Stimulated activated CD8-positive, alpha-beta memory T cell treated with anti-CD3 and anti-CD28 coated beads, Interleukin-15, amount 100 ng/mL, for 24 hours (primary cell): ENCODE data around the gene HSD17B14.

ENCODE experiments used
- DNase-seq: peaks from one replicate; pipeline ENCODE4 v3.0.0-alpha.2; 2020; ENCODE audit warnings: low read depth

HSD17B14 gene

DNA sequence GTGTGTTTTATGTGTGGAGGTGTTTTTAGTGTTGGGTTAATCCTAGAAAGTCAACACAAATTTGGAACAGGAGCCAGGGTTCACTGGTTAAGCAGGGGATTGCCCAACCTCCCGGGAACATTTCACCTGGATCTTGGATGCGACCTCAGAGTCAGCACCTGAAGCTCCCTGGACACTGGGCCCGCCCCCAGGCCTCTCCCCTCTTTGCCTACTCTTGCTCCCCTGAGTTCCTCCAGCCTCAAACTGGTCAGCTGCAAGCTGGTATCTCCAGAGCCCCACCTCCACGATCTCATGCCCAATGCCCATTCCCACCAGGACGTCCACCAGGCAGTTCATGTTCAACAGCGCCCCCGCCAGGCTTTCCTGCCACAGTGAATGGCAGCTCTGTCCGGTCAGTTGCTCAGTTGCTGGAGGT is 9.7 kb downstream of the HSD17B14 start:
- no peak for DNase-seq

DNA sequence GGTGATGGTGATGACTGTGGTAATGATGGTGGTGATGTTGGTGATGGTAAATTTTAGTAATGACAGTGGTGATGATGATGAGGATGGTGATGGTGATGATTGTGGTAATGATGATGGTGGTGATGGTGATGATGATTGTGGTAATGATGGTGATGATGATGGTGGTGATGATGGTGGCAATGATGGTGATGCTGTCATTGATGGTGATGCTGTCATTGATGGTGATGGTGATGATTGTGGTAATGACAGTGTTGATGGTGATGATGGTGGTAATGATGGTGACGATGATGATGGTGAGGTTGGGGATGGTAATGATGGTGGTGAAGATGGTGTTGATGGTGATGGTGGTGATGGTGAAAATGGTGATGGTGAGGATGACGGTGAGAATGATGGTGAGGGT is 13.8 kb downstream of the HSD17B14 start:
- DNase-seq: no peak

DNA sequence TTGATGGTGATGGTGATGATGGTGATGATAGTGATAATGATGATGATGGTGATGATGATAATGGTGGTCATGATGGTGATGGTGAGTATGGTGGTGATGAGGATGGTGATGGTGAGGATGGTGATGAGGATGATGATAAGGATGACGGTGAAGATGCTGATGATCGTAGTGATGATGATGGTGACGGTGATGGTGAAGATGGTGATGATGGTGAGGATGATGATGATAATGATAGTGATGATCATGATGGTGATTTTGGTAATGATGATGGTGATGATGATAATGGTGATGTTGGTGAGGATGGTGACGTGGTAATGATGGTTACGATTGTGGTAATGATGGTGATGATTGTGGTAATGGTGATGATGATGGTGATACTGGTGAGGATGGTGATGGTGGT is 14.7 kb downstream of the HSD17B14 start:
- DNase-seq: no peak

DNA sequence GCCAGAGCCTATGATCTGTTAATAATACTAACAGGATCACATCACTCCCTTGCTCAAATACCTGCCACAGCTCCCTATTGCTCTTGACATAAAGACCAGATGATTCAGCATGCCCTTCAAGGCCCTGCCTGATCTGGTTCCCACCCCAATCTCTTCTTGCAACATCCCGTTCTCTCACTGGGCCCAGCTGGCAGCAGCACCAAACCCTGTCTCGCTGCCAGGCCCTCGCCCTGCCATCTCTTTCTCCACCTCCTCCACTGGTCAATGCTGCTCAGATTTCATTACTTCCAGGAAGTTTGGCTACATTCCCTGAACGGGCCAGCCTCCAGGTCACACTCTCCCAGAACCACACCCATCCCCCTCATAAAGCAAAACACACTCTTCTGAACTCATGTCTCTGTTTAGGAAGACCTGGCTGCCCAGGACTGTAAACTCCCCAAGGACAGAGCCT is 16.9 kb downstream of the HSD17B14 start:
- DNase-seq: no peak

DNA sequence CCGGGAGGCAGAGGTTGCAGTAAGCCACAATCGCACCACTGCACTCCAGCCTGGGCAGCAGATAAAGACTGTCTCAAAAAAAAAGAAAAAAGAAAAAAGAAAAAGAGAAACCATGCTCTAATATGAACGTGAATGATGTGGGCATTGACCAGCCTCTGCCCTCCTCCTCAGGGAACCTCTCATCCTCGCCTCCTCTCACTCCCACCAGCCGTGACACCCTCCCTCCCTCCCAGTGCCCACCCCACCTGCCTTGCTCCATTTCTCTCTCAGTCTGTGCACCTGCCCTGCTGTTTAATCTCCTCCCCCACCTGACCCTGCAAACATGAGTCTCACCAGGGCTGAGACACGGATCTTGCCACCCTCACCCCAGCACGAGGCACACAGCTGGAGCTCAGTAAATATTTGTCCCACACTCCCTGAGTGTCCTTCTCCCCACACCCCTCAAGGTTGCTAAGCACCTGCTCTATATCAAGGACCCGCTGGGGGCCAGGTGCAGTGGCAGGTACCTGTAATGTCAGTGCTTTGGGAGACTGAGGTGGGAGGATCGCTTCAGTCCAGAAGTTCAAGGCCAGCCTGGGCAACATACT is 18.0 kb downstream of the HSD17B14 start:
- DNase-seq: no peak

DNA sequence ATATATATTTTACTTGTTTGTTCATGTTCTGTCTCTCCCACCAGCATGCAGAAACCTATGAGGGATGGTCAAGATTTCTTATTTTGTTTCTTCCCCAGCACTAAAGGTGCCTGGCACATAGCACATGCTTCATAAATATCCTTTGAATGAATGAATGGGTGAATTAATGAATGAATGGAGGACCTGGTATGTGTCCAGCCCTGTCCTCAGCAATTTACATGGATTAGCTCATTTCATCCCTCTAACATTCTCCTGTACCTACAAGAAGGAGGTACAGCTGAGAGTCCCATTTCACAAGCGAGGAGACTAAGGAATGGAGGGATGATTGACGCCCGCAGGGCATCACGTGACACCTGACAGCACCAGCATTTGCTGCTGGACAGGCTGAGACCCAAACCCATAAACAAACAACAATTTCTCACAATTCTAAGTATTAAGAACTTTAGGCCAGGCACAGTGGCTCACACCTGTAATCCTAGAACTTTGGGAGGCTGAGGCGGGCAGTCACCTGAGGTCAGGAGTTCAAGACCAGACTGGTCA is 18.6 kb downstream of the HSD17B14 start:
- DNase-seq: no peak

DNA sequence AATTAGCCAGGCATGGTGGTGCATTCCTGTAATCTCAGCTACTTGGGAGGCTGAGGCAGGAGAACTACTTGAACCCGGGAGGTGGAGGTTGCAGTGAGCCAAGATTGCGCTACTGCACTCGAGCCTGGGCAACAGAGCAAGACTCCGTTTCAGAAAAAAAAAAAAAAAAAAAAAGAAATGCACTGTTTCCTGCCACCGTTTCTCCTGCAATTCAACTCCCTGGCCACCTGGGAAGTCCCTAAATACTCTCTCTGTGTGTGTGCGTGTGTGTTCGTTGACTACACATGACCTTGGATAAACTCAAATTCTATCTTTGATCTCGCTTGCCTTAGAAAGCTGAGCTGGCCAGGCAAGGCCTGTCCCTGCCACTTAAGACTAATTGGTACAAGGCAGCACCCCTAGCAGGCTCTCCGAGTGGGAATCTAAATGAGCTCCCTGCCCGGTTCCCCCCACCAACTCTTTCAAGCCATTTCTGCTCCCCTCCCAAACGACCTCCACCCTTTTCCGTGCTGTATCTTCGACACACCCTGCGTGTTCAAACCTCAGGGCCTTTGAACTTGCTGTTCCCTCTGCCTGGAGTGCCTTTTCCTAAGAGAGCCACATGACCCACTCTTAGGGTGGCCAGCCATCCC is 20.3 kb downstream of the HSD17B14 start:
- no peak for DNase-seq

DNA sequence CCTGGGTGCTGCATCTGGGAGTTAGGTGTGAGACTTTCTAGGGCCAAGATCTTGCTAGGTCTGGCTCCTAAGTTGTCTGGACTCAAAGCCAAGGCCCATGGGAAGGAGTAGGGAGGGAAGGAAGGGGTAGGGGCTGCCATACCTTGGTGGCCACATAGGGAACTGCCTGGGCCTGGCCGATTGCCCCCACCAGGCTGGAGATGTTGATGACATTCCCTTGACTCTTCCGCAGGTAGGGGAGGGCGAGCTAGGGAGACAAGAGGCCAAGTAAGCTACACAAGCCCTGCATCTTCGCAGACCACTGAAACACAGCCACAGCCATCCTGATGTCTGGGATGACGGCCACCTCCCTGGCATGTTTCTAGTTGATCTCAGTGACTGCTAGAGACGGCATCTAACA is 21.4 kb downstream of the HSD17B14 start:
- DNase-seq: no peak

DNA sequence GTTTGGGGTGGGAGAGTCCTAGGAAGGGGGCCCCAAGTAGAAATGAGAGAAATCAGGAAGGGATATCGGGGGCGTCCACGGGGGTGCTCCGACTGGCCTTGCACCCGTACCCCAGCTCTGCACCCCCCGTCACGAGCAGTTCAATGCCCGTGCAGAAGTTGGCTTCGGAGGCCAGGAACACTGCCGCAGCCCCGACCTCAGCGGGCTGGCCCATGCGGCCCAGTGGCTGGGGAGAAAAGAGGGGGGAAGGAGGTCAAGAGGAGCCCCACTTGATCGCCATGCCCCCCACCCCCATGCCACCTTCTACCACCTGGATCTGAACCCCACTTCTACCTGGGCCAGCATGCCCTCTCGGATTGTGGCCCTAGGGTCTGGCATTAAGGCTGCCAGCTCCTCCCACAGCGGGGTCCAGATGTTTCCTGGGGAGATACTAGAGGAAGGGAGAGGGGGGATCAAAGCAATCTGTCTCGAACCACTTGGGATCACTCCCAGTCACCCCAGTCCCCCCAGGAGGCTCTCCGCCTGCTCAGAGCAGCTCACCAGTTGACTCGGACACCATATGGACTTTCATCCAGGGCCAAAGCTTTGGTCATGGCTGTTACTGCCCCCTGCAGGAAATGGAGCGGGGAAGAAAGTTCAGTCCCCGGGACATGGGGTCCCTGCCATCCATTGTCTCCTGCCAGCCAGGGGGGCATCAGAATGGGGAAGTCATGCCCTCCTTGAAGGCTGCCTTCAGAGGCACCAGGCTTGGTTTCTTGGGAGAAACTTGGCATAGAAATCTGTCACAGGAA is 23.0 kb downstream of the HSD17B14 start:
- no peak for DNase-seq

DNA sequence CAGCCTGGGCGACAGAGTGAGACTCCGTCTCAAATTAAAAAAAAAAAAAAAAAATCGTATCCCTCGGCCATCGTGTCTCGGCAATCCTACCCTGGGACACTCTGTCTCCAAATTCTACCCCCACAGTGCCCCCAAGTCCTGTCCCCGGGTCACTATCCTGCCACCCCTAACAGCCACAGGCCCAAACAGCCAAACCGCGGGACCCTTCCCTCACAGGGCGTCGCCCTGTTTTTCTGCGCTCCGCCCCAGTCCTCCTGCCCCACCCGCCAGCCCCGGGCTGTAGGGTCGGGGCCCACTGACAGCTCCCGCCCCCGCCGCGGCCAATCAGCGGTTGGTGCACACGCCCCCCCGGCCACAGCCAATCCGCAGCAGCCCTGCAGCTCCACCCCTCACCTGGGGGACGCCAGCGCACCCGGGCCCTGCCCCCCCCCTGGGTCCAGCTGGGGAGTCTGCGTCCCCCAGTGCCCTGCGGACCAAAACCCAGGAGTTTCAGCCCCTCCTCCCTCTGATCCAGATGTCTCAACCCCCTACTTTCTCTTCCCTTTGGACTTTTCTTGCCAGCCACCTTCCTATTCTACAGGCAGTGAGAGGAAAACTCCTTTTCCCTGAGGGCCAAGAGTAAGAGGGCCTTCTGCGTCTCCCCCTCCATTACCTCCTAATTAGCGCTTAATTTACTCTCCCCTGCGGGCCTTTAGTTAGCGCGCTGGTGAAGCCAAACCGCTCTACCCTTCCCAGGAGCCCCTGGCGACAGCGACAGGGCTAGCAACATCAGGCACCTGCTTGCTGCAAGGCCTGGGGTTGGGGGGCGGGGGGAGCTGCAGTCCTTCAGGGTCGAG is 24.0 kb downstream of the HSD17B14 start:
- DNase-seq: no peak

DNA sequence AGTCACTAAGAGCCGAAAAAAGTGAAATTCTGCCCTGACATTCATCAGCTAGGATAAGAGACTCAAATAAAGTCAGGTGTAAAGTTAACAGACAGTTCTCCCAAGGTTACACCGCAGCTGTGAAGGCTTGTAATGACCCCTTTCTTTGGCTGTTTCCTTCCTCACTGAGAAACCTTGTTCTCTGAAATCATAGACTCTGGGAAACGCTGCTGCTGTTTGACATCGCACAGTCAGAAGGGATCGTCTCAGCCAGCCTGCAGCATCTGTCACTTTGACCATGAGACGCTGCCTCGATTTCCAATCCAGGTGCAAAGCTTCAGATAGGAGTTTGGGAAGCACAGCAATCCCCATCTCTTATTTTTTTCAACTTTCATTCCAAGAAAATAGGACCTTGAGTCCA is 26.1 kb downstream of the HSD17B14 start:
- DNase-seq: no peak

DNA sequence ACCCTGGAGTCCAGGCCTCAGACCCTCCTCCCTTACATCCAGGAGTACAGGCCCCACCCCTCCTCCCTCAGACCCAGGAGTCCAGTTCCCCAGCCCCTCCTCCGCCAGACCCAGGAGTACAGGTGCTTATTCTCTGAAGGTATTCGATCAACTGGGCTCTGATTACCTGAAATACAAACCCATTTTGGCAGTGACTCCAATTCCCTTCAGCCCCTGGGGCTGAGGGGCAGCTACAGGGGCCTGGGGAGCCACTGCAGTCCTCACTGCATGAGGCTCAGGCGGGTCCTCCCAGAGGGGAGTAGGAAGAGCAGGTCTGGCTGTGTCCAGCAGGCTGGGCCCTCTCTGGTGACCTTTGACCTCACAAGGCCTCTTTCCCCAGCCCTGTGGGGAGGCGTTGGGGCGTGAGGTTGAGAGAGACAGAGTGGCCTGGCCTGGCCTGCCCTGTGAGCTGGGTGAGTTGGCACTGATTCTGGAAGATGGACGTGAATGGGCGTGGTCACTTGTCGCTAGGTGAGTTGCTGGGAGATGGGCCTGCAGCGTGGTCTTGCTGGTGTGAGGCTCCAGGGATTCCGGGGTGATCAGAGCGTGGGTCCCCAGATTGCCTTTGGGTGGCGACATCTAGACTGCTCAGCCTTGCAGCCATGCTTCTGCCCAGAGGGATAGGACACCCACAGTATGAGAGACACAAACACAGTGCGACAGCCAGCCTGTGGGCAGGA is 28.5 kb downstream of the HSD17B14 start:
- no peak for DNase-seq

DNA sequence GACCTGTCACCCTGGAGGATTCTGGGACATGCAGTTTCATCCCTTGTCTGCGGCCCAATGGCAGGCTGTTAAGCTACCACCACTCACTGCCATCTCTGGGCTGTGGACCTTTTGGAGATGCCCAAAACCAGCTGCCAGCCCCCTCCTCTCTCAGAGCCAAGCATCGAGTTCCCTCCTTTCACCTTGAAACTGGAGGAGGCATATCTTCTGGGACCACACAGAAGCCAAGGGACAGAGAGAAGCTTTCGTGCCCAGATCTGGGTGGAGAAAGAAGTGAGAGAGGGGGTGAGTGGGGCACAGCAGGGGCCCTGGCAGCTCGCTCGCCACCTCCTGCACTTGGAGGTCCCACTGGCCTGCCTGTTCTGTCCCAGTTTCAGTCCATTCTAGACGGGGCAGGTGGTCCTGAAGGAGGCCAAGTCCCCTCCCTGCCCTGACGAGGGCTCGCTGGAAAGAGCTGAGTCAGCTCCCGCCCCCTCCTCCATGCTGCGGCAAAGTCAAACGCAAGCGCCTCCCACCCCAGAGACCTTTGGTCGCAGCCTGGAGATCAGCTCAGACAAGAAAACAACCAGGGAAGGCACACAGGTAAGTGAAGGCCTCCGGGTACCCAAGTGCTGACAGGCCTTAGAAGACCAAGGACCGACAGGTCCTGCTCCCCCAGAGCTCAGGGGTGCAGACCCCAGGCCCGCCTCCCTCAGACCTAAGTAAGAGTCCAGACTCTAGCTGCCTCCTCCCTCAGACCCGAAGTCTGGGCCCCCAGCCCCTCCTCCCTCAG is 29.3 kb downstream of the HSD17B14 start:
- DNase-seq: no peak

DNA sequence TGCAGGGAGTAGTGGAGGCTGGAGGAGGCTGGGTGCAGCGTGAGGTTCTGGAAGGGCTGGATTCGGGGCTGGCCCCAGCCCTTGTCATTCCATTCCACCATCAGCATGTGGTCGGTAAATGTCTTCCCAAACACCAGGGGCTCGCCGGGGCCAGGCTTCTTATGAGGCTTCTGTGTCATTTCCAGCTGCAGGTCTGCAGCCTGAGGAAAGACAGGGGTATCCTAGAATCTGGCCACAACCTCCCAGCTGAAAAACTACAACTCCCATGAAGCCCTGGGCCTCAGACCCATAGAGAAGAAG is 29.8 kb downstream of the HSD17B14 start:
- DNase-seq: no peak

DNA sequence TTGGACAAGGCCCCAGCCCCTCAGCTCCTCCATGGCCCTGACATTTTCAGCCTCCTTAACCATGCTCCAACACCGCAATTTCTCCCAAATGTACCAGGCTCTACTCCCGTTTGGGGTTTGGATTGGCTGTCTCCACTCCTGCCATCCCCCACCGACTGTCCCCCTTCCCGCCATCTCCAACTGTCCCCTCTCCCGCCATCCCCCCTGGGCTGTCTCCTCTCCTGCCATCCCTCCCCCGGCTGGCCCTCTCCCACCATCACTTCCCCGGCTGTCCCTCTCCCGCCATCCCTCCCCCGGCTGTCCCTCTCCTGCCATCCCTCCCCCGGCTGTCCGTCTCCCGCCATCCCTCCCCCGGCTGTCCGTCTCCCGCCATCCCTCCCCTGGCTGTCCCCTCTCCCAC is 30.8 kb downstream of the HSD17B14 start:
- no peak for DNase-seq

DNA sequence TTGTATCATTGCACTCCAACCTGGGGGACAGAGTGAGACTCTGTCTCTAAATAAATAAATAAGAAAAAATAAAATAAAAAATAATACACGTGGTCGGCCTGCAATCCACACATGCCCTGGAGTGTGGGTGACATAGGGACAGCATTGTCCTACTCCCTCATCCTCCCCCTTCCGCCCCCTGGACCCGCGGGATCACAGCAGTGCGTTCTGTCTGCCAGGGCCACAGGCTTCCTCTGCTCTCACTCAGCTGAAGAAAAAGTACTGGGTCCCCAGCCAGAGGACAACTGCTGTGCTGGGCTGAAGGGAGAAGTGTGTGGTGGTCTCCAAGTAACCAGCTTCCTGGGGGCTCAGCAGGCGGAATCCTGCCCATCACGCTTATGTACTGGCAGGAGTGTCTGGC is 31.8 kb downstream of the HSD17B14 start:
- no peak for DNase-seq

DNA sequence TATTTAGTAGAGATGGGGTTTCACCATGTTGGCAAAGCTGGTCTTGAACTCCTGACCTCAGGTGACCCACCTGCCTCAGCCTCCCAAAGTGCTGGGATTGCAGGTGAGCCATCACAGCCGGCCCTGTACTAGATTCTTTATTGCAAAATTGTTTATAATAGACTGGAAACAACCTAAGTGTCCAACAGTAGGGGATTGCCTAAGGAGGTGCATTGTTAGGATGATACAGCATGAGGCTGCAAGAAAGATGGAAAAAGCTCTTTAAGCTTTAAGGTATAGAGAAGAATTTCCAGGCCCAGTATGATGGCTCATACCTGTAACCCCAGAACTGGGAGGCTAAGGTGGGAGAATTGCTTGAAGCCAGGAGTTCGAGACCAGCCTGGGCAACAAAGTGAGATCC is 33.7 kb downstream of the HSD17B14 start:
- no peak for DNase-seq

DNA sequence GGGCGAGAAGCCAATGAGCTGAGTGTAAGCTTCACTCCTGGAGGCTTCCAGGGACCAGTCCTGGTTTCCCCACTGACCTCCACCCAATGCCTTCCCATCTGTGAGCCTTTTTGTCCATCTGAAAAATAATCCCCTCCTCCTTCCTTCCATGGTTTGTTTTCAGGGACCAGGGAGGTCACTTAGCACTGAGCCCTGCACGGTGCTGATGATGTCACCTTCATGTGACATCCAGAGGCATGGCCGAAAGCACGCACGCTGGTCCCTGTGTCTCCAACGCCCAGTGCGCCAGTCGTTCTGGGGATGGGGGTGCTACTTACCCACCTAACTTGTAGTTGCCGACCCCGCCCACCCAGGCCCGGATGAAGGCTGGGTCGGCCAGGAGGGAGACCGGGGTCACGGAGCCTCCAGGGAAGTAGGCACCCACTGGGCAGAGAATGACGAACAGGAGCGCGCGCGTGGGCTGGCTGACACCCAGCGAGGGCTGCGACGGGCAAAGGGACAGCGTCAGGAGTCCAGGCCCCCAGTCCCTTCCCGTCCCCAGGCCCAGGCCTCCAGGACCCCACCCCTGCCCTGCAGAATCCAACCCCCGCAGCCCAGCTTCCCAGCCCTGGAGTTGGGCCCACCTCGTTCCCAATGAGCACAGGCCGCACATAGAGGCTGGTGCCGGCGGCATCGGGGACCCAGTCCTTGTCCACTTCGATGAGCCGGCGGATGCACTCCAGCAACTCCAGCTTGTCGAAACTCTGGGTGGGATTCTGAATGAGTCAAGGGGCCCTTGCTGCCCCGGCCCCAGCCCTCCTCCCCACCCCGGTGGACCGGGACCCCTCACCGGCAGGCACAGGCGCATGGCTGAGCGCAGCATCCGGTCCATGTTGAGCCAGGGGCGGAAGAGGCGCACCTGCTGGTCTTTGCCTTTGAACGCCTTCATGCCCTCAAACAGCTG is 36.7 kb downstream of the HSD17B14 start:
- DNase-seq: no peak

DNA sequence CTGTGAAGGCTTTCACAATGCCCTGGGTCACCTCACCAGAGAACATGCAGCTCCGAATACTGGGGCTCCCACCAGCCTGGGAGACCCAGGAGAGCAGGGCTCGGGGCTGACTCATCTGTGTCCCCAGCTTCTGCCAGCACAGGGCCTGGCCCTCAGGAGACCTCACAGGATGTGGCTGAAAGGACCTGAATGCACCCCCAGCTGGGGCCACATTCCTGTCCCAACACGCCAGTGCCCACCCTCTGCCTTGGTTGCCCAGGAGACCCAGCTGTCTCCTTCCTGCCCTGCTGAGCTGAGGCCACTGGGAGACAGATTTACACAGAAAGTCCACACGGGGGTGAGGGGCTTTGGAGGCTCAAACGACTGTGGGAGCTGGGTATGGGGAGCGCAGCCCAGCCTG is 37.4 kb downstream of the HSD17B14 start:
- DNase-seq: no peak

DNA sequence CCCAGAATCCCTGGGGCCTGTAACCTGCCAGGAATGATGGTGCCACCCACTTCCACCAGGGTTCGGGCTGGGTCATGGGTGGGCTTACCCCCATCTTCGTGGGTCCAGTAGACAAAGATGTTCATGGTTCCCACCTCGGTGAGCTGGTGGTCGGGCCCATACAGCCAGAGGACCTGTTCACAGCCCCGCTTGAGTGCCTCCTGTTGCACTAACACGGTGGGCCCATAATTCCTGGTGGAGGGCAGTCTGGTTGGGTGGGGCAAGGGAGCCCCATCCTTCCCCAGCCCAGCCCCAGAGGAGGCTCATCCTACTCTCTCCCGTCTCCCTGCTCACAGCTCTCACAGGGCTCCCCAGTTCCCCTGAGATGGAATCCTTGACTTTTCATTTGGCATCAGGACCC is 39.2 kb downstream of the HSD17B14 start:
- no peak for DNase-seq
